ENCODE data around the gene APLF. TPM values are rescaled to one million over a fixed set of nuclear protein-coding genes. Genes with fewer than 3 reads are reported as not detected.
"Not testable (repeated sequence)": the region's sequence is repeated elsewhere in the genome, so short reads cannot be mapped to it uniquely, and the experiment has no call there.

APLF gene
- polyA plus RNA-seq, 1 of the 3 experiments (the other 2 are of a cell fraction): 1.1 TPM

GRCh38 chr2:68594041-68594440 lies 126.7 kb downstream of the APLF start:
- CTCF ChIA-PET: interaction anchor here (0.6 to 2.9 kb wide), 7 partner anchors 14 to 314 kb away, joined by 3 to 21 read pairs (median 6); no protein-coding TSS in a partner anchor
- POLR2A ChIA-PET: no interaction called here

GRCh38 chr2:68594674-68595492 lies 127.5 kb downstream of the APLF start:
- H3K4me2 ChIP-seq: no peak overlapping the region
- CTCF ChIA-PET: interaction anchor here (0.5 to 2.9 kb wide), 55 partner anchors 8 to 1023 kb away, joined by 3 to 21 read pairs (median 5); partner anchors contain the start of genes APLF, FBXO48 and PROKR1
- DNase-seq: peak; percentile 48

More at GRCh38 chr2:68594041-68594440, 126.7 kb downstream of the APLF start:
- Histone ChIP-seq H3K27ac (ENCODE audit: low read depth in 2 of 2, low read length in 1 of 2) (no peak overlapping the region), H3K4me1 (ENCODE audit: control insufficient read depth in 1 of 2, insufficient read depth in 2 of 2, low read depth in 1 of 2, low read length in 1 of 2) (peaks cover 0 to 4% of the 10 kb centered on the region in 2 experiments; a peak in 2 of 4 replicates), H3K36me3 (replicated peaks in 1 of 2; ENCODE audit: control insufficient read depth in 1 of 2, insufficient read depth in 2 of 2, low read length in 1 of 2) (no peaks in the 10 kb centered on the region), H3K9me3 (no peaks in the 10 kb centered on the region), H3K79me2 (ENCODE audit: insufficient read depth) (no peaks in the 10 kb centered on the region), H2AFZ (ENCODE audit: low read depth) (no peak overlapping the region), H3K9ac (no peak overlapping the region), H4K20me1 (ENCODE audit: insufficient read depth) (no peaks in the 10 kb centered on the region), H3F3A (replicated peaks; ENCODE audit: insufficient read depth) (no peaks in the 10 kb centered on the region), H3K9me2 (no peaks in the 10 kb centered on the region), H3K27me3 (ENCODE audit: insufficient read depth) (no peaks in the 10 kb centered on the region), H3K4me3 (ENCODE audit: low read depth in 2 of 2, low read length in 1 of 2) (no peak overlapping the region), H3K4me2 (no peak overlapping the region)
- no peak for TF ChIP-seq POLR2AphosphoS5 (IDR thresholded peaks at IDR 0.05; ENCODE audit: low read depth, low read length)
- TF ChIP-seq YY1 (IDR thresholded peaks at IDR 0.05; ENCODE audit: low read depth): no peak
- no peak for TF ChIP-seq FOXJ3 (CRISPR knock-in tag; IDR thresholded peaks at IDR 0.05)
- TF ChIP-seq ELF1 (IDR thresholded peaks at IDR 0.05): no peak
- no peak for TF ChIP-seq SIN3A (IDR thresholded peaks at IDR 0.05; ENCODE audit: borderline replicate concordance, low read depth, low read length)
- TF ChIP-seq ZBTB33 (IDR thresholded peaks at IDR 0.05; ENCODE audit: borderline replicate concordance, low read depth): no peak
- no peak for TF ChIP-seq RAD21 (IDR thresholded peaks at IDR 0.05; ENCODE audit: low read length)
- DNase-seq: no peak
- WGBS (ENCODE audit: low lambda C conversion rate): 96% methylated on average over 1 of the region's 1 CpG

GRCh38 chr2:68595493-68595785 lies 128.1 kb downstream of the APLF start:
- CTCF ChIA-PET: interaction anchor here (0.5 to 2.9 kb wide), 51 partner anchors 8 to 1022 kb away, joined by 3 to 21 read pairs (median 5); partner anchors contain the start of genes APLF, FBXO48 and PROKR1

More at GRCh38 chr2:68594674-68595492, 127.5 kb downstream of the APLF start:
- Histone ChIP-seq H4K20me1 (ENCODE audit: insufficient read depth) (no peaks in the 10 kb centered on the region), H3K27ac (ENCODE audit: low read depth in 2 of 2, low read length in 1 of 2) (peak overlapping the region in 1 of 2 experiments; percentile 28; a peak in 1 of 4 replicates), H3K36me3 (replicated peaks in 1 of 2; ENCODE audit: control insufficient read depth in 1 of 2, insufficient read depth in 2 of 2, low read length in 1 of 2) (no peaks in the 10 kb centered on the region), H3K9ac (no peak overlapping the region), H2AFZ (ENCODE audit: low read depth) (peak overlapping the region; percentile 60; the same call in 1 of the 2 replicates), H3K9me3 (no peaks in the 10 kb centered on the region), H3F3A (replicated peaks; ENCODE audit: insufficient read depth) (no peaks in the 10 kb centered on the region), H3K4me1 (ENCODE audit: control insufficient read depth in 1 of 2, insufficient read depth in 2 of 2, low read depth in 1 of 2, low read length in 1 of 2) (peaks cover 0 to 4% of the 10 kb centered on the region in 2 experiments; a peak in 2 of 4 replicates), H3K79me2 (ENCODE audit: insufficient read depth) (no peaks in the 10 kb centered on the region), H3K4me3 (ENCODE audit: low read depth in 2 of 2, low read length in 1 of 2) (no peak overlapping the region), H3K9me2 (no peaks in the 10 kb centered on the region), H3K27me3 (ENCODE audit: insufficient read depth) (no peaks in the 10 kb centered on the region)
- TF ChIP-seq CTCF (IDR thresholded peaks at IDR 0.05) (peak; percentile 92), FOXJ3 (CRISPR knock-in tag; IDR thresholded peaks at IDR 0.05) (no peak), RAD21 (IDR thresholded peaks at IDR 0.05; ENCODE audit: low read length) (peak; percentile 57), SMC3 (IDR thresholded peaks at IDR 0.05; ENCODE audit: low read depth, low read length) (peak; percentile 64)
- POLR2A ChIA-PET: interaction anchor here (0.6 kb wide), 1 partner anchor 1752 kb away, joined by 3 read pairs; no protein-coding TSS in a partner anchor
- WGBS (ENCODE audit: low lambda C conversion rate): 12% methylated on average over 5 of the region's 5 CpGs

GRCh38 chr2:68600495-68600894 lies 133.1 kb downstream of the APLF start:
- H4K20me1 ChIP-seq (ENCODE audit: insufficient read depth); H3K9me2 ChIP-seq; DNase-seq; H3K9me3 ChIP-seq; H3K4me1 ChIP-seq (ENCODE audit: control insufficient read depth in 1 of 2, insufficient read depth in 2 of 2, low read depth in 1 of 2, low read length in 1 of 2); H3K79me2 ChIP-seq (ENCODE audit: insufficient read depth); POLR2A ChIA-PET; H3K4me2 ChIP-seq; H3K27me3 ChIP-seq (ENCODE audit: insufficient read depth); H3K36me3 ChIP-seq (replicated peaks in 1 of 2; ENCODE audit: control insufficient read depth in 1 of 2, insufficient read depth in 2 of 2, low read length in 1 of 2); H3K27ac ChIP-seq (ENCODE audit: low read depth in 2 of 2, low read length in 1 of 2); CTCF ChIA-PET; H3F3A ChIP-seq (replicated peaks; ENCODE audit: insufficient read depth); H3K9ac ChIP-seq; H2AFZ ChIP-seq (ENCODE audit: low read depth); H3K4me3 ChIP-seq (ENCODE audit: low read depth in 2 of 2, low read length in 1 of 2): not testable (repeated sequence)
- 60% methylated on average over 2 of the region's 3 CpGs for WGBS (ENCODE audit: low lambda C conversion rate)

More at GRCh38 chr2:68595493-68595785, 128.1 kb downstream of the APLF start:
- H3K9ac ChIP-seq; H3K4me3 ChIP-seq (ENCODE audit: low read depth in 2 of 2, low read length in 1 of 2); H3K36me3 ChIP-seq (replicated peaks in 1 of 2; ENCODE audit: control insufficient read depth in 1 of 2, insufficient read depth in 2 of 2, low read length in 1 of 2); H3K4me1 ChIP-seq (ENCODE audit: control insufficient read depth in 1 of 2, insufficient read depth in 2 of 2, low read depth in 1 of 2, low read length in 1 of 2); H3K79me2 ChIP-seq (ENCODE audit: insufficient read depth); DNase-seq; H3K9me3 ChIP-seq; POLR2A ChIA-PET; H3K4me2 ChIP-seq; H3K27ac ChIP-seq (ENCODE audit: low read depth in 2 of 2, low read length in 1 of 2); H3K9me2 ChIP-seq; H3F3A ChIP-seq (replicated peaks; ENCODE audit: insufficient read depth); H3K27me3 ChIP-seq (ENCODE audit: insufficient read depth); H4K20me1 ChIP-seq (ENCODE audit: insufficient read depth); H2AFZ ChIP-seq (ENCODE audit: low read depth): not testable (repeated sequence)
- 34% methylated on average over 2 of the region's 2 CpGs for WGBS (ENCODE audit: low lambda C conversion rate)

Data from SK-N-SH (cell line).